H1 (cell line): ENCODE measurements around the gene COX19. TPM values are rescaled to one million over a fixed set of nuclear protein-coding genes. Genes with fewer than 3 reads are reported as not detected.

Source experiments
- CBX5 ChIP-seq: fragments of 300-800, 300-1000 bp; sonication (generic); IDR thresholded peaks from 2 replicates; pipeline ENCODE4 v1.7.1; 2016; ENCODE audit warnings: antibody characterized with exemption, low read length, low read depth
- E2F6 ChIP-seq: IDR thresholded peaks from 2 replicates; pipeline ENCODE4 v1.6.1; 2012; ENCODE audit warnings: inconsistent platforms
- RNF2 ChIP-seq: fragments of 200-900, 300-1000 bp; sonication (generic); IDR thresholded peaks from 2 replicates; pipeline ENCODE4 v1.7.1; 2016; ENCODE audit warnings: borderline replicate concordance, low read depth, mild to moderate bottlenecking, antibody characterized with exemption, low read length; ENCODE audit not compliant: poor library complexity, severe bottlenecking; ENCODE audit errors: missing control alignments
- SIRT6 ChIP-seq: IDR thresholded peaks from one replicate; pipeline ENCODE4 v1.7.1; 2012; ENCODE audit warnings: low read length, inconsistent platforms
- SP1 ChIP-seq: IDR thresholded peaks from 2 replicates; pipeline ENCODE4 v1.6.1; 2011; ENCODE audit warnings: low read depth, low read length
- SRF ChIP-seq: IDR thresholded peaks from 2 replicates; pipeline ENCODE4 v1.6.1; 2011; ENCODE audit warnings: mild to moderate bottlenecking, low read depth, low read length, moderate library complexity
- TAF1 ChIP-seq: IDR thresholded peaks from 2 replicates; pipeline ENCODE4 v1.6.1; 2011; ENCODE audit warnings: mild to moderate bottlenecking, low read depth, low read length
- polyA plus RNA-seq, 7 experiments: library from polyadenylated mRNA; depleted of rRNA in 3 of 7; stranded (reverse) in 5 of 7; unstranded in 2 of 7; fragments of >200 nt in 5 of 7; fragments of 200-250 nt in 2 of 7; gene quantifications; 1 replicate in 5 of 7; 2 replicates in 1 of 7; 4 replicates in 1 of 7; pipeline versions ENCODE4 v1.2.1 to v1.2.3, GENCODE V29; 2011 to 2013; ENCODE audit warnings: missing spikeins in 2 of 7, mixed read lengths in 2 of 7
- total RNA-seq: library from RNA; stranded (reverse); fragmentation: NEBNext Ultra II Directional; extraction: Animal tissue kit (Norgen Biotek cat#: 25700); gene quantifications from 2 replicates; pipeline ENCODE4 v1.2.1, GENCODE V29; 2021

Gene COX19
- total and polyA plus RNA-seq, 2 of the 8 experiments (the other 6 are each of a cell fraction or from before 2014, with no cell fraction given), result 3.9 to 7.9 TPM

GRCh38 chr7:959271-959670, 16.1 kb downstream of the COX19 start (continued):
- no peak for TF ChIP-seq SIRT6
- no peak for TF ChIP-seq E2F6
- no peak for TF ChIP-seq CBX5
- no peak for TF ChIP-seq RNF2
- TF ChIP-seq SRF, result no peak
- no peak for TF ChIP-seq TAF1
- no peak for TF ChIP-seq SP1
- TF ChIP-seq, all 59 proteins: peak for 0
